ENCODE results near the gene CFAP43. TPM values are rescaled to one million over a fixed set of nuclear protein-coding genes. Genes with fewer than 3 reads are reported as not detected.

CFAP43 gene
- total RNA-seq, 4 donors from 2014 or later = 0.16 to 0.45 (median 0.40) TPM; not detected in 1

GRCh38 chr10:104256335-104256961, 24.3 kb upstream of the CFAP43 start:
- Histone ChIP-seq H3K27me3 (no peaks in the 10 kb centered on the region), H3K4me1 (peaks cover 9 to 65% (median 37%) of the 10 kb centered on the region in 3 donors), H3K36me3 (peaks cover 0 to 36% of the 10 kb centered on the region in 2 donors), H3K27ac (peak overlapping the region; percentile 88 to 99 (median 97)), H3K4me3 (peak overlapping the region; percentile 69 to 81), H3K9me3 (no peaks in the 10 kb centered on the region)
- ATAC-seq = no peak
- 10 to 43% methylated on average over 1 of the region's 1 CpG for WGBS, 2 donors (ENCODE audit: low coverage in 1 of 2)
- TF ChIP-seq EP300 (IDR thresholded peaks at IDR 0.05) (no peak), POLR2AphosphoS5 (IDR thresholded peaks at IDR 0.05) (no peak), CTCF (IDR thresholded peaks at IDR 0.05) (no peak), POLR2A (IDR thresholded peaks at IDR 0.05) (no peak)

- H3K4me3 ChIP-seq = peak overlapping the region; percentile 69 to 81
- H3K36me3 ChIP-seq = peaks cover 0 to 26% of the 10 kb centered on the region in 2 donors
- peak overlapping the region; percentile 88 to 99 (median 97) for H3K27ac ChIP-seq
- H3K9me3 ChIP-seq = no peaks in the 10 kb centered on the region
- H3K27me3 ChIP-seq = no peaks in the 10 kb centered on the region
- WGBS, 2 donors (ENCODE audit: low coverage in 1 of 2) = 0% methylated on average over 1 to 10 of the region's 12 CpGs
- TF ChIP-seq CTCF (IDR thresholded peaks at IDR 0.05) (no peak), POLR2AphosphoS5 (IDR thresholded peaks at IDR 0.05) (peak; percentile 85), POLR2A (IDR thresholded peaks at IDR 0.05) (peak; percentile 30 to 65), EP300 (IDR thresholded peaks at IDR 0.05) (no peak)
- peaks cover 7 to 55% (median 27%) of the 10 kb centered on the region in 3 donors for H3K4me1 ChIP-seq
- peak; percentile 70 for ATAC-seq
Observed at GRCh38 chr10:104255311-104255981, 23.3 kb upstream of the CFAP43 start.

- Histone ChIP-seq H3K4me3 (peak within 1 kb of the TSS; percentile 69 to 81), H3K27ac (peak within 1 kb of the TSS; percentile 88 to 99 (median 97)), H3K36me3 (peaks cover 0 to 19% of the 10 kb centered on the region in 2 donors), H3K4me1 (peaks cover 6 to 47% (median 20%) of the 10 kb centered on the region in 3 donors), H3K9me3 (no peaks in the 10 kb centered on the region), H3K27me3 (no peaks in the 10 kb centered on the region)
- TF ChIP-seq POLR2AphosphoS5 (IDR thresholded peaks at IDR 0.05) (peak; percentile 92), EP300 (IDR thresholded peaks at IDR 0.05) (no peak), POLR2A (IDR thresholded peaks at IDR 0.05) (peak; percentile 79 to 80), CTCF (IDR thresholded peaks at IDR 0.05) (peak in 1 of 4 experiments; percentile 40)
- 0% methylated on average over 8 of the region's 69 CpGs; no CpG with 5 or more reads in 1 of the 2 donors for WGBS, 2 donors (ENCODE audit: low coverage in 1 of 2)
- peak; percentile 87 for ATAC-seq
Observed at GRCh38 chr10:104254493-104255310, 22.5 kb upstream of the CFAP43 start, which contains the start of gene GSTO1. Gene GSTO1 (plus strand): TSS chr10:104254892. CDS start chr10:104254929, 37 bp downstream.

GRCh38 chr10:104253606-104254410, 21.6 kb upstream of the CFAP43 start:
- Histone ChIP-seq H3K4me1 (peaks cover 6 to 38% (median 11%) of the 10 kb centered on the region in 3 donors), H3K9me3 (no peaks in the 10 kb centered on the region), H3K4me3 (peak overlapping the region; percentile 69 to 81), H3K27me3 (peaks cover 2% of the 10 kb centered on the region), H3K27ac (peak overlapping the region; percentile 88 to 99 (median 97)), H3K36me3 (peaks cover 0 to 10% of the 10 kb centered on the region in 2 donors)
- TF ChIP-seq POLR2AphosphoS5 (IDR thresholded peaks at IDR 0.05) (no peak), POLR2A (IDR thresholded peaks at IDR 0.05) (no peak), EP300 (IDR thresholded peaks at IDR 0.05) (no peak), CTCF (IDR thresholded peaks at IDR 0.05) (no peak)
- no peak for ATAC-seq
- WGBS, 2 donors (ENCODE audit: low coverage in 1 of 2) = 67 to 74% methylated on average over 10 of the region's 10 CpGs

All from gastroesophageal sphincter (tissue), 4 donors.